K562 (cell line): ENCODE measurements around the gene TAS2R41. TPM values are rescaled to one million over a fixed set of nuclear protein-coding genes. Genes with fewer than 3 reads are reported as not detected.

Experiments
- ATAC-seq: fragments of 200-7000 bp; cut with Tn5 transposase; 3 replicates; pipeline ENCODE4 v1.9.1; 2020; ENCODE audit warnings: moderate library complexity
- BruUV-seq: library from RNA; stranded (reverse); fragments of 400-500 nt; replicated peaks from 2 replicates; lab custom pipeline; 2021; lab: Mats Ljungman, UMichigan
- CTCF ChIA-PET: fragments of 300-600 bp; formaldehyde crosslinking; extraction: SDS; loops from one replicate; lab custom pipeline; 2021; ENCODE audit warnings: low intra/inter-chr PET ratio; lab: Yijun Ruan, JAX
- POLR2A ChIA-PET: fragments of 300-600, 350-650 bp; sonication (Branson Sonifier 250); formaldehyde crosslinking; extraction: SDS; loops from one replicate; lab custom pipeline; 2021; ENCODE audit warnings: antibody characterized with exemption, inconsistent platforms; lab: Yijun Ruan, JAX
- DNase-seq, 4 experiments: peaks; one replicate each; pipeline versions ENCODE4 v3.0.0 to v3.0.0-alpha.2; 2011 to 2018; ENCODE audit warnings: low spot score in 3 of 4, mixed read lengths in 3 of 4; ENCODE audit errors: extremely low read depth in 1 of 4
- FAIRE-seq: peaks from 2 replicates; lab custom pipeline; 2011; peaks lifted over from hg19 to GRCh38; lab: Jason Lieb, UNC
- H2AFZ ChIP-seq: 2 replicates; pipeline ENCODE4 v1.6.0; 2011; ENCODE audit warnings: low read depth, low read length, control low read depth, inconsistent platforms
- H3K27ac ChIP-seq: fragments of 200-600 bp; 3 replicates; pipeline ENCODE4 v1.8.0; 2011; ENCODE audit warnings: low read depth, mild to moderate bottlenecking, control low read depth, inconsistent platforms, low read length, moderate library complexity, mixed read lengths; ENCODE audit errors: extremely low read depth
- H3K27me3 ChIP-seq, 2 experiments: fragments of 300-600 bp in 1 of 2; 2 replicates in 1 of 2; 3 replicates in 1 of 2; pipeline versions ENCODE4 v1.6.0 to v1.8.0; 2011; ENCODE audit warnings: inconsistent platforms in 2 of 2, low read length in 2 of 2, mild to moderate bottlenecking in 1 of 2, mixed read lengths in 1 of 2, moderate library complexity in 1 of 2; ENCODE audit not compliant: control insufficient read depth in 2 of 2, insufficient read depth in 2 of 2
- H3K36me3 ChIP-seq: fragments of 300-600 bp; 3 replicates; pipeline ENCODE4 v1.8.0; 2011; ENCODE audit warnings: mild to moderate bottlenecking, low read length, inconsistent platforms; ENCODE audit not compliant: control insufficient read depth, insufficient read depth
- H3K4me1 ChIP-seq, 2 experiments: fragments of 200-600 bp in 1 of 2; replicated peaks in 1 of 2; 2 replicates in 1 of 2; 3 replicates in 1 of 2; pipeline versions ENCODE4 v1.5.1 to v1.8.0; 2011; ENCODE audit warnings: inconsistent platforms in 2 of 2, low read length in 2 of 2, mild to moderate bottlenecking in 1 of 2, mixed read lengths in 1 of 2, moderate library complexity in 1 of 2; ENCODE audit not compliant: control insufficient read depth in 2 of 2, insufficient read depth in 2 of 2
- H3K4me2 ChIP-seq: 2 replicates; pipeline ENCODE4 v1.6.1; 2011; ENCODE audit warnings: low read length, control low read depth, inconsistent platforms, mixed read lengths; ENCODE audit not compliant: insufficient read depth
- H3K4me3 ChIP-seq: fragments of 200-600 bp; sonication (generic), shearing (Covaris generic); 2 replicates; pipeline ENCODE4 v1.5.1; 2016; ENCODE audit warnings: control low read depth, inconsistent platforms
- H3K79me2 ChIP-seq: fragments of 200-600 bp; 3 replicates; pipeline ENCODE4 v1.8.0; 2011; ENCODE audit warnings: low read length, inconsistent platforms; ENCODE audit not compliant: control insufficient read depth, insufficient read depth
- H3K9ac ChIP-seq, 2 experiments: 2 replicates each; pipeline versions ENCODE4 v1.6.0 to v1.6.1; 2011; ENCODE audit warnings: low read depth in 2 of 2, low read length in 2 of 2, control low read depth in 1 of 2, inconsistent platforms in 1 of 2, mild to moderate bottlenecking in 1 of 2, mixed read lengths in 1 of 2; ENCODE audit not compliant: insufficient read depth in 1 of 2
- H3K9me1 ChIP-seq: one replicate; pipeline ENCODE4 v1.6.0; 2011; ENCODE audit warnings: inconsistent platforms, mild to moderate bottlenecking, low read length, moderate library complexity; ENCODE audit not compliant: control insufficient read depth, insufficient read depth
- H3K9me3 ChIP-seq: replicated peaks from 2 replicates; pipeline ENCODE4 v1.5.1; 2011; ENCODE audit warnings: low read depth, low read length, inconsistent platforms; ENCODE audit not compliant: control insufficient read depth, insufficient read depth
- H4K20me1 ChIP-seq: replicated peaks from 2 replicates; pipeline ENCODE4 v1.6.1; 2011; ENCODE audit warnings: low read length, inconsistent platforms, mixed read lengths; ENCODE audit not compliant: control insufficient read depth, insufficient read depth
- BHLHE40 ChIP-seq: IDR thresholded peaks from 2 replicates; pipeline ENCODE4 v1.6.1; 2011; ENCODE audit warnings: low read length, improper control_type of control experiment
- LCOR ChIP-seq: sonication (generic); formaldehyde crosslinking; IDR thresholded peaks from 2 replicates; pipeline ENCODE4 v1.8.0; 2022; ENCODE audit warnings: mild to moderate bottlenecking, missing genetic modification reagents
- SMC3 ChIP-seq: conservative IDR thresholded peaks from 2 replicates; pipeline ENCODE4 v1.6.1; 2011; ENCODE audit warnings: low read depth, low read length, improper control_type of control experiment; ENCODE audit not compliant: insufficient read depth
- ZNF212 ChIP-seq: fragments of 450-650 bp; formaldehyde crosslinking; IDR thresholded peaks from 2 replicates; pipeline ENCODE4 v1.4.0; 2020; ENCODE audit warnings: mild to moderate bottlenecking
- ZNF316 ChIP-seq: fragments of 450-650 bp; IDR thresholded peaks from 2 replicates; pipeline ENCODE4 v1.6.1; 2016
- WGBS: fragments of 100-300 bp; shearing (Covaris generic); methylation state at CpG from one replicate; pipeline ENCODE4 v1.1.6; 2016; ENCODE audit warnings: low coverage, mixed read lengths; ENCODE audit not compliant: insufficient coverage; ENCODE audit errors: missing lambda C conversion rate; 5-methylcytosine and 5-hydroxymethylcytosine counted together
- in situ Hi-C: fragments of 300-500 bp; cut with MboI; formaldehyde crosslinking; loops from 4 replicates; pipeline ENCODE4 v1.15.0; 2018; ENCODE audit warnings: inconsistent platforms, mixed read lengths
- intact Hi-C: fragments of 100-400 bp; cut with micrococcal nuclease; formaldehyde crosslinking; loops from 2 replicates; pipeline ENCODE4 v1.14.2; 2022
- polyA plus RNA-seq, 8 experiments: library from polyadenylated mRNA; depleted of rRNA in 4 of 8; stranded (reverse) in 5 of 8; unstranded in 3 of 8; fragments of >200 nt; fragmentation: Nextera tagmentation in 2 of 8; fragmentation: Illumina TruSeq in 1 of 8; extraction: Ambion mirVana in 2 of 8; extraction: Trizol in 1 of 8; gene quantifications; 2 replicates each; pipeline versions ENCODE4 v1.2.1 to v1.2.3, GENCODE V29; 2011 to 2014; ENCODE audit warnings: inconsistent platforms in 1 of 8, missing spikeins in 1 of 8
- total RNA-seq, 7 experiments: library from RNA; depleted of rRNA in 6 of 7; stranded (reverse); fragments of >200 nt in 6 of 7; fragmentation: Illumina TruSeq in 2 of 7; extraction: Trizol in 2 of 7; gene quantifications; 2 replicates each; pipeline versions ENCODE4 v1.2.1 to v1.2.3, GENCODE V29; 2011 to 2021; ENCODE audit warnings: low replicate concordance in 1 of 7
- TF ChIP-seq, protein P1 (sequence below): fragments of 450-650 bp; formaldehyde crosslinking; IDR thresholded peaks from 2 replicates; pipeline ENCODE4 v1.4.0; 2020; ENCODE audit warnings: mild to moderate bottlenecking, moderate library complexity
- TF ChIP-seq, protein P2 (sequence below), 2 experiments: fragments of 450-650 bp; IDR thresholded peaks; 2 replicates each; pipeline ENCODE4 v1.6.1; 2018; ENCODE audit warnings: mild to moderate bottlenecking in 2 of 2, low read depth in 1 of 2; ENCODE audit not compliant: partially characterized antibody in 2 of 2

The TAS2R41 gene
- total and polyA plus RNA-seq, 9 of the 15 experiments (the other 6 are each of a cell fraction or from before 2014, with no cell fraction given) = not detected

DNA sequence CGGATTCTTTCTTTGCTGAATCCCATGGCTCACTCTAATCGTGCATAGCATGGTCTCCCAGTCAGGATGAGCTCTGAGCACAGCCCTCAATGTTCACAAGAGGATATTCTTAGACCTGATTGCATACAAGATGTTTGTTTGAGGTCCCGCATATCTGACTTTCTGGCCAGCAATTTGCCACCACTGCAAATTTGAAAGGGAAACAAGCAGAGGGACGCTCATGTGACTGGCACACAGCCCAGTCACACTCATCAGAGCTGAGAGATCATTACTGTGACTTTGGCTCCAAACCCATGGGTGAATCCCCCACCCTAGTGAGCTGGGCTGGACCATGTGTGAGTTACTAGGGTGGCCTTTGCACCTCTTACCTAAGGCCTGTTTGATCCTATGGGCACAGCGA lies 9.9 kb downstream of the TAS2R41 start:
- H3K4me2 ChIP-seq = no peak overlapping the region
- in situ Hi-C loops (no loop called here), intact Hi-C loops (no loop called here)
- H3K79me2 ChIP-seq = no peaks in the 10 kb centered on the region
- H2AFZ ChIP-seq = peak overlapping the region; percentile 36; the same call in 1 of the 2 replicates
- TF ChIP-seq BHLHE40 (peak; percentile 46; the same call in 1 of the 2 replicates), ZNF316 (peak; percentile 59), LCOR (no peak)
- ChIA-PET POLR2A (no interaction called here), CTCF (interaction anchor here (0.7 kb wide), 1 partner anchor 247 kb away, joined by 3 read pairs; no protein-coding TSS in a partner anchor)
- peaks cover 7 to 17% of the 10 kb centered on the region in 2 experiments; a peak in 4 of 5 replicates for H3K4me1 ChIP-seq
- no TSS peak for BruUV-seq
- H3K9me3 ChIP-seq = no peaks in the 10 kb centered on the region
- FAIRE-seq (no peak), ATAC-seq (peak; percentile 15), DNase-seq (no peak)
- peak overlapping the region in 1 of 2 experiments; percentile 26; a peak in 1 of 4 replicates for H3K9ac ChIP-seq
- H3K4me3 ChIP-seq = no peak overlapping the region
- H3K27me3 ChIP-seq = peaks cover 0 to 8% of the 10 kb centered on the region in 2 experiments; a peak in 1 of 5 replicates
- H3K27ac ChIP-seq = no peak overlapping the region
- no peaks in the 10 kb centered on the region for H4K20me1 ChIP-seq
- no peaks in the 10 kb centered on the region for H3K36me3 ChIP-seq
- 14% methylated on average over 5 of the region's 5 CpGs for WGBS
- H3K9me1 ChIP-seq = no peaks in the 10 kb centered on the region

DNA sequence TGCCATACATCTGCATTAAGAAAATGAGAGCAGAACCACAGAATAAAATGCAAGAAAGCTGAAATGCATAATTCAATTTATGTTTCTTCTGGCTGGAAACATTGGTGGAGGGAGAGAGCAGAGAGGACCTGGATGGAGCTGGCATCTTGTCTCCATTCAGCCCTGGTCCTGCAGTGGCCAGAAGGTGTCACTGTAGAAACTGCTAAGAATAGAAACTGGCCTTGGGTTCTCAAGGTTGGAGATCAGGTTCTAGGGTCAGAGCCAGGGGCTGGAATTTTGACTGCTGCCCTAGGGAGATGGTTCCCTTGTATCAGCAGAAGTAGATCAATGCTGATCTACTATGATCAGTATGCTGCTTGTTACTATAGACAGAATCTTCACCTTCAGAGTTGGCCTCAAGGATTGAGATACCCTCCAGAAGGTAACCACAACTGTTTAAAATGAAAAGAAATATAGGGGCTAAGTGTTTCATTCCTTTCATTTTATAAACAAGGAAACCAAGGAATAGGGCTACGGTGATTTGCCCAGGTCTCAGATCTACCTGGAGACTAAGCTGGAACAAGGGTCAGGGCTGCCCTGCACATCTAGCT lies 13.1 kb downstream of the TAS2R41 start:
- DNase-seq = peak; percentile 41 to 70 (median 60)
- peak; percentile 93 for ATAC-seq
- intact Hi-C loops = loop anchor here (1.0 kb wide), 1 partner anchor 246 kb away; no protein-coding TSS in a partner anchor
- TF ChIP-seq ZNF212 (CRISPR knock-in tag) (no peak), SMC3 (peak; percentile 70)
- TF ChIP-seq, protein P1, sequence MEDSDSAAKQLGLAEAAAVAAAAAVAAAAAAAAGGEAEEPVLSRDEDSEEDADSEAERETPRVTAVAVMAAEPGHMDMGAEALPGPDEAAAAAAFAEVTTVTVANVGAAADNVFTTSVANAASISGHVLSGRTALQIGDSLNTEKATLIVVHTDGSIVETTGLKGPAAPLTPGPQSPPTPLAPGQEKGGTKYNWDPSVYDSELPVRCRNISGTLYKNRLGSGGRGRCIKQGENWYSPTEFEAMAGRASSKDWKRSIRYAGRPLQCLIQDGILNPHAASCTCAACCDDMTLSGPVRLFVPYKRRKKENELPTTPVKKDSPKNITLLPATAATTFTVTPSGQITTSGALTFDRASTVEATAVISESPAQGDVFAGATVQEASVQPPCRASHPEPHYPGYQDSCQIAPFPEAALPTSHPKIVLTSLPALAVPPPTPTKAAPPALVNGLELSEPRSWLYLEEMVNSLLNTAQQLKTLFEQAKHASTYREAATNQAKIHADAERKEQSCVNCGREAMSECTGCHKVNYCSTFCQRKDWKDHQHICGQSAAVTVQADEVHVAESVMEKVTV (CRISPR knock-in tag) = peak; percentile 41; the same call in 1 of the 2 replicates
- TF ChIP-seq, protein P2, sequence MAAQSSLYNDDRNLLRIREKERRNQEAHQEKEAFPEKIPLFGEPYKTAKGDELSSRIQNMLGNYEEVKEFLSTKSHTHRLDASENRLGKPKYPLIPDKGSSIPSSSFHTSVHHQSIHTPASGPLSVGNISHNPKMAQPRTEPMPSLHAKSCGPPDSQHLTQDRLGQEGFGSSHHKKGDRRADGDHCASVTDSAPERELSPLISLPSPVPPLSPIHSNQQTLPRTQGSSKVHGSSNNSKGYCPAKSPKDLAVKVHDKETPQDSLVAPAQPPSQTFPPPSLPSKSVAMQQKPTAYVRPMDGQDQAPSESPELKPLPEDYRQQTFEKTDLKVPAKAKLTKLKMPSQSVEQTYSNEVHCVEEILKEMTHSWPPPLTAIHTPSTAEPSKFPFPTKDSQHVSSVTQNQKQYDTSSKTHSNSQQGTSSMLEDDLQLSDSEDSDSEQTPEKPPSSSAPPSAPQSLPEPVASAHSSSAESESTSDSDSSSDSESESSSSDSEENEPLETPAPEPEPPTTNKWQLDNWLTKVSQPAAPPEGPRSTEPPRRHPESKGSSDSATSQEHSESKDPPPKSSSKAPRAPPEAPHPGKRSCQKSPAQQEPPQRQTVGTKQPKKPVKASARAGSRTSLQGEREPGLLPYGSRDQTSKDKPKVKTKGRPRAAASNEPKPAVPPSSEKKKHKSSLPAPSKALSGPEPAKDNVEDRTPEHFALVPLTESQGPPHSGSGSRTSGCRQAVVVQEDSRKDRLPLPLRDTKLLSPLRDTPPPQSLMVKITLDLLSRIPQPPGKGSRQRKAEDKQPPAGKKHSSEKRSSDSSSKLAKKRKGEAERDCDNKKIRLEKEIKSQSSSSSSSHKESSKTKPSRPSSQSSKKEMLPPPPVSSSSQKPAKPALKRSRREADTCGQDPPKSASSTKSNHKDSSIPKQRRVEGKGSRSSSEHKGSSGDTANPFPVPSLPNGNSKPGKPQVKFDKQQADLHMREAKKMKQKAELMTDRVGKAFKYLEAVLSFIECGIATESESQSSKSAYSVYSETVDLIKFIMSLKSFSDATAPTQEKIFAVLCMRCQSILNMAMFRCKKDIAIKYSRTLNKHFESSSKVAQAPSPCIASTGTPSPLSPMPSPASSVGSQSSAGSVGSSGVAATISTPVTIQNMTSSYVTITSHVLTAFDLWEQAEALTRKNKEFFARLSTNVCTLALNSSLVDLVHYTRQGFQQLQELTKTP (IDR thresholded peaks at IDR 0.05; ENCODE audit: low read depth in 1 of 2, partially characterized antibody in 2 of 2) = no peak

More for the DNA sequence above, 13.1 kb downstream of the TAS2R41 start:
- Histone ChIP-seq H3K4me3 (no peak overlapping the region), H3K9me3 (no peaks in the 10 kb centered on the region), H3K4me1 (peaks cover 7 to 18% of the 10 kb centered on the region in 2 experiments; a peak in 4 of 5 replicates), H2AFZ (no peak overlapping the region), H3K79me2 (no peaks in the 10 kb centered on the region), H3K36me3 (no peaks in the 10 kb centered on the region), H3K9ac (no peak overlapping the region), H3K27ac (no peak overlapping the region), H3K4me2 (no peak overlapping the region), H3K27me3 (peaks cover 0 to 8% of the 10 kb centered on the region in 2 experiments; a peak in 1 of 5 replicates), H3K9me1 (no peaks in the 10 kb centered on the region), H4K20me1 (no peaks in the 10 kb centered on the region)
- POLR2A ChIA-PET = interaction anchor here (0.6 to 1.0 kb wide), 3 partner anchors 9 to 89 kb away, joined by 3 to 4 read pairs (median 3); no protein-coding TSS in a partner anchor
- in situ Hi-C loops = no loop called here
- no TSS peak for BruUV-seq
- CTCF ChIA-PET = interaction anchor here (0.8 to 1.2 kb wide), 2 partner anchors 247 to 276 kb away, joined by 3 read pairs; no protein-coding TSS in a partner anchor
- WGBS = 23% methylated on average over 1 of the region's 1 CpG
- FAIRE-seq = peak; percentile 86
